HepG2 (cell line): Measurements from ENCODE around the gene PDZD8. TPM values are rescaled to one million over a fixed set of nuclear protein-coding genes. Genes with fewer than 3 reads are reported as not detected.

Experiments used
- ATAC-seq: fragments of 200-7000 bp; cut with Tn5 transposase; 3 replicates; pipeline ENCODE4 v1.9.1; 2020; ENCODE audit warnings: mild to moderate bottlenecking, moderate library complexity
- BruUV-seq: library from RNA; stranded (reverse); fragments of 400-500 nt; replicated peaks from 2 replicates; lab custom pipeline; 2021; lab: Mats Ljungman, UMichigan
- CTCF ChIA-PET: fragments of 300-600 bp; formaldehyde crosslinking; extraction: SDS; loops from one replicate; lab custom pipeline; 2021; ENCODE audit warnings: low total read pairs, inconsistent platforms, low intra/inter-chr PET ratio; lab: Yijun Ruan, JAX
- POLR2A ChIA-PET: fragments of 350-600 bp; sonication (Branson Sonifier 250); formaldehyde crosslinking; loops from one replicate; lab custom pipeline; 2020; ENCODE audit warnings: antibody characterized with exemption, inconsistent platforms; lab: Yijun Ruan, JAX
- DNase-seq: peaks from one replicate; pipeline ENCODE4 v3.0.0-alpha.2; 2015; ENCODE audit warnings: low spot score
- FAIRE-seq: peaks from 3 replicates; lab custom pipeline; 2011; peaks lifted over from hg19 to GRCh38; lab: Jason Lieb, UNC
- H2AFZ ChIP-seq: one replicate; pipeline ENCODE4 v1.6.1; 2011; ENCODE audit warnings: low read length, inconsistent platforms
- H3K27ac ChIP-seq: fragments of 300-600 bp; 3 replicates; pipeline ENCODE4 v1.8.0; 2011; ENCODE audit warnings: mixed run types, mild to moderate bottlenecking, mixed read lengths, low read length, inconsistent platforms; ENCODE audit not compliant: insufficient read depth; ENCODE audit errors: extremely low read length
- H3K27me3 ChIP-seq, 2 experiments: fragments of 200-600 bp in 1 of 2; 2 replicates in 1 of 2; 3 replicates in 1 of 2; pipeline versions ENCODE4 v1.6.0 to v1.8.0; 2011; ENCODE audit warnings: low read length in 2 of 2, mild to moderate bottlenecking in 2 of 2, moderate library complexity in 2 of 2, inconsistent platforms in 1 of 2; ENCODE audit not compliant: insufficient read depth in 2 of 2, control insufficient read depth in 1 of 2
- H3K36me3 ChIP-seq, 2 experiments: fragments of 200-600 bp in 1 of 2; replicated peaks in 1 of 2; 2 replicates in 1 of 2; 3 replicates in 1 of 2; pipeline versions ENCODE4 v1.5.1 to v1.8.0; 2011; ENCODE audit warnings: low read length in 2 of 2, inconsistent platforms in 1 of 2; ENCODE audit not compliant: insufficient read depth in 2 of 2, control insufficient read depth in 1 of 2
- H3K4me1 ChIP-seq: 2 replicates; pipeline ENCODE4 v1.5.1; 2012; ENCODE audit warnings: low read length, inconsistent platforms; ENCODE audit not compliant: insufficient read depth
- H3K4me2 ChIP-seq: 2 replicates; pipeline ENCODE4 v1.6.0; 2011; ENCODE audit warnings: low read depth, low read length, inconsistent platforms
- H3K4me3 ChIP-seq, 3 experiments: fragments of 200-600 bp in 1 of 3; sonication (generic), shearing (Covaris generic) in 1 of 3; replicated peaks in 1 of 3; 2 replicates each; pipeline ENCODE4 v1.5.1; 2011 to 2016; ENCODE audit warnings: low read length in 3 of 3, inconsistent platforms in 2 of 3, low read depth in 2 of 3, mild to moderate bottlenecking in 2 of 3, control low read depth in 1 of 3, mixed read lengths in 1 of 3; ENCODE audit not compliant: insufficient read depth in 1 of 3
- H3K79me2 ChIP-seq: one replicate; pipeline ENCODE4 v1.6.1; 2011; ENCODE audit warnings: low read length, inconsistent platforms; ENCODE audit not compliant: insufficient read depth
- H3K9ac ChIP-seq: 2 replicates; pipeline ENCODE4 v1.6.0; 2011; ENCODE audit warnings: mild to moderate bottlenecking, low read depth, low read length, inconsistent platforms; ENCODE audit not compliant: insufficient read depth
- H3K9me3 ChIP-seq: 2 replicates; pipeline ENCODE4 v1.5.1; 2012; ENCODE audit warnings: mild to moderate bottlenecking, low read length
- H4K20me1 ChIP-seq: 2 replicates; pipeline ENCODE4 v1.6.0; 2011; ENCODE audit warnings: inconsistent platforms, mild to moderate bottlenecking, low read length, moderate library complexity; ENCODE audit not compliant: insufficient read depth
- PHF5A ChIP-seq: IDR thresholded peaks from one replicate; pipeline ENCODE4 v1.6.1; 2018; ENCODE audit warnings: low read depth, missing genetic modification reagents; ENCODE audit not compliant: unreplicated experiment
- ZNF326 ChIP-seq: sonication (generic); formaldehyde crosslinking; IDR thresholded peaks from 2 replicates; pipeline ENCODE4 v1.4.0; 2020; ENCODE audit warnings: missing genetic modification reagents, borderline replicate concordance
- WGBS: methylation state at CpG from one replicate; pipeline ENCODE4 v1.1.6; 2017; ENCODE audit warnings: low lambda C conversion rate; 5-methylcytosine and 5-hydroxymethylcytosine counted together
- in situ Hi-C: cut with HindIII; loops from 2 replicates; pipeline ENCODE4 v1.10.0; 2017; ENCODE audit warnings: low pct_unique_long_range_greater_than_20kb; ENCODE audit not compliant: extremely low pct_ligation_motif_present
- intact Hi-C: fragments of 100-400 bp; cut with micrococcal nuclease; formaldehyde crosslinking; loops from one replicate; pipeline ENCODE4 v1.10.0; 2022; ENCODE audit not compliant: unreplicated experiment
- polyA plus RNA-seq, 8 experiments: library from polyadenylated mRNA; depleted of rRNA in 3 of 8; stranded (reverse) in 7 of 8; unstranded in 1 of 8; fragments of >200 nt; fragmentation: Illumina TruSeq in 4 of 8; extraction: Trizol in 4 of 8; gene quantifications; 2 replicates each; pipeline versions ENCODE4 v1.2.1 to v1.2.3, GENCODE V29; 2011 to 2016; ENCODE audit warnings: low read depth in 4 of 8, missing spikeins in 1 of 8, mixed read lengths in 1 of 8; ENCODE audit not compliant: insufficient read depth in 1 of 8
- total RNA-seq, 5 experiments: library from RNA; depleted of rRNA; stranded (reverse); fragments of >200 nt; fragmentation: Illumina TruSeq; extraction: Trizol; gene quantifications; 2 replicates each; pipeline ENCODE4 v1.2.3, GENCODE V29; 2016; ENCODE audit warnings: low read depth in 1 of 5
- TF ChIP-seq, protein P1 (sequence below): sonication (generic); formaldehyde crosslinking; IDR thresholded peaks from 2 replicates; pipeline ENCODE4 v1.5.1; 2020; ENCODE audit warnings: mild to moderate bottlenecking, moderate library complexity, missing genetic modification reagents
- TF ChIP-seq, protein P2 (sequence below), 2 experiments: IDR thresholded peaks; 2 replicates each; pipeline ENCODE4 v1.6.1; 2011 to 2012; ENCODE audit warnings: low read length in 2 of 2, borderline replicate concordance in 1 of 2, low read depth in 1 of 2, mild to moderate bottlenecking in 1 of 2, moderate library complexity in 1 of 2

PDZD8 gene
- total and polyA plus RNA-seq, 2 of the 13 experiments (the other 11 are each of a cell fraction or from before 2014, with no cell fraction given): 11.2 to 32.0 TPM

GRCh38 chr10:117254338-117254737 lies 120.9 kb downstream of the PDZD8 start:
- Histone ChIP-seq H3K27me3 (peaks cover 1 to 20% of the 10 kb centered on the region in 2 experiments), H3K9me3 (no peaks in the 10 kb centered on the region), H3K79me2 (no peaks in the 10 kb centered on the region), H3K4me3 (no peak overlapping the region), H4K20me1 (no peaks in the 10 kb centered on the region), H3K9ac (no peak overlapping the region), H3K27ac (no peak overlapping the region), H3K4me2 (0 out of 2 replicates have a peak overlapping the region, but pooled peaks have one; percentile 32), H3K36me3 (no peaks in the 10 kb centered on the region), H2AFZ (no peak overlapping the region), H3K4me1 (peaks cover 17% of the 10 kb centered on the region)
- intact Hi-C loops: no loop called here
- no peak for FAIRE-seq
- ChIA-PET CTCF (interaction anchor here (0.9 kb wide), 1 partner anchor 38 kb away, joined by 3 read pairs; no protein-coding TSS in a partner anchor), POLR2A (no interaction called here)
- no peak for DNase-seq
- peak; percentile 50 for ATAC-seq
- no peak for TF ChIP-seq PHF5A (CRISPR knock-in tag)
- no peak for TF ChIP-seq ZNF326 (CRISPR knock-in tag)
- TF ChIP-seq, protein P1, sequence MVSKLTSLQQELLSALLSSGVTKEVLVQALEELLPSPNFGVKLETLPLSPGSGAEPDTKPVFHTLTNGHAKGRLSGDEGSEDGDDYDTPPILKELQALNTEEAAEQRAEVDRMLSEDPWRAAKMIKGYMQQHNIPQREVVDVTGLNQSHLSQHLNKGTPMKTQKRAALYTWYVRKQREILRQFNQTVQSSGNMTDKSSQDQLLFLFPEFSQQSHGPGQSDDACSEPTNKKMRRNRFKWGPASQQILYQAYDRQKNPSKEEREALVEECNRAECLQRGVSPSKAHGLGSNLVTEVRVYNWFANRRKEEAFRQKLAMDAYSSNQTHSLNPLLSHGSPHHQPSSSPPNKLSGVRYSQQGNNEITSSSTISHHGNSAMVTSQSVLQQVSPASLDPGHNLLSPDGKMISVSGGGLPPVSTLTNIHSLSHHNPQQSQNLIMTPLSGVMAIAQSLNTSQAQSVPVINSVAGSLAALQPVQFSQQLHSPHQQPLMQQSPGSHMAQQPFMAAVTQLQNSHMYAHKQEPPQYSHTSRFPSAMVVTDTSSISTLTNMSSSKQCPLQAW (CRISPR knock-in tag): no peak
- TF ChIP-seq, protein P2, sequence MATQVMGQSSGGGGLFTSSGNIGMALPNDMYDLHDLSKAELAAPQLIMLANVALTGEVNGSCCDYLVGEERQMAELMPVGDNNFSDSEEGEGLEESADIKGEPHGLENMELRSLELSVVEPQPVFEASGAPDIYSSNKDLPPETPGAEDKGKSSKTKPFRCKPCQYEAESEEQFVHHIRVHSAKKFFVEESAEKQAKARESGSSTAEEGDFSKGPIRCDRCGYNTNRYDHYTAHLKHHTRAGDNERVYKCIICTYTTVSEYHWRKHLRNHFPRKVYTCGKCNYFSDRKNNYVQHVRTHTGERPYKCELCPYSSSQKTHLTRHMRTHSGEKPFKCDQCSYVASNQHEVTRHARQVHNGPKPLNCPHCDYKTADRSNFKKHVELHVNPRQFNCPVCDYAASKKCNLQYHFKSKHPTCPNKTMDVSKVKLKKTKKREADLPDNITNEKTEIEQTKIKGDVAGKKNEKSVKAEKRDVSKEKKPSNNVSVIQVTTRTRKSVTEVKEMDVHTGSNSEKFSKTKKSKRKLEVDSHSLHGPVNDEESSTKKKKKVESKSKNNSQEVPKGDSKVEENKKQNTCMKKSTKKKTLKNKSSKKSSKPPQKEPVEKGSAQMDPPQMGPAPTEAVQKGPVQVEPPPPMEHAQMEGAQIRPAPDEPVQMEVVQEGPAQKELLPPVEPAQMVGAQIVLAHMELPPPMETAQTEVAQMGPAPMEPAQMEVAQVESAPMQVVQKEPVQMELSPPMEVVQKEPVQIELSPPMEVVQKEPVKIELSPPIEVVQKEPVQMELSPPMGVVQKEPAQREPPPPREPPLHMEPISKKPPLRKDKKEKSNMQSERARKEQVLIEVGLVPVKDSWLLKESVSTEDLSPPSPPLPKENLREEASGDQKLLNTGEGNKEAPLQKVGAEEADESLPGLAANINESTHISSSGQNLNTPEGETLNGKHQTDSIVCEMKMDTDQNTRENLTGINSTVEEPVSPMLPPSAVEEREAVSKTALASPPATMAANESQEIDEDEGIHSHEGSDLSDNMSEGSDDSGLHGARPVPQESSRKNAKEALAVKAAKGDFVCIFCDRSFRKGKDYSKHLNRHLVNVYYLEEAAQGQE (IDR thresholded peaks at IDR 0.05; ENCODE audit: borderline replicate concordance in 1 of 2, low read depth in 1 of 2, low read length in 2 of 2): peak; percentile 45 to 86
- BruUV-seq: no TSS peak
- 30% methylated on average over 9 of the region's 9 CpGs for WGBS
- in situ Hi-C loops: no loop called here
